ENCODE results near the gene NR2F1.

GRCh38 chr5:93600409-93601070 lies 17.5 kb downstream of the NR2F1 start:
- TF ChIP-seq CTCF (IDR thresholded peaks at IDR 0.05 in 2 of 3, conservative IDR thresholded peaks at IDR 0.05 in 1 of 3; ENCODE audit: borderline replicate concordance in 1 of 3, insufficient read depth in 1 of 3, low read depth in 2 of 3, low read length in 2 of 3) (no peak), SRF (IDR thresholded peaks at IDR 0.05; ENCODE audit: low read depth) (no peak), JUND (IDR thresholded peaks at IDR 0.05) (no peak), YY1 (IDR thresholded peaks at IDR 0.05; ENCODE audit: extremely low read depth, insufficient replicate concordance, low read depth, low read length) (no peak)

All from HCT116 (cell line).